ENCODE data around the gene ZFYVE19. TPM values are rescaled to one million over a fixed set of nuclear protein-coding genes. Genes with fewer than 3 reads are reported as not detected.

ZFYVE19 gene
- total and polyA plus RNA-seq, 2 of the 4 experiments (the other 2 are of a cell fraction) = 22.6 to 29.6 TPM

DNA sequence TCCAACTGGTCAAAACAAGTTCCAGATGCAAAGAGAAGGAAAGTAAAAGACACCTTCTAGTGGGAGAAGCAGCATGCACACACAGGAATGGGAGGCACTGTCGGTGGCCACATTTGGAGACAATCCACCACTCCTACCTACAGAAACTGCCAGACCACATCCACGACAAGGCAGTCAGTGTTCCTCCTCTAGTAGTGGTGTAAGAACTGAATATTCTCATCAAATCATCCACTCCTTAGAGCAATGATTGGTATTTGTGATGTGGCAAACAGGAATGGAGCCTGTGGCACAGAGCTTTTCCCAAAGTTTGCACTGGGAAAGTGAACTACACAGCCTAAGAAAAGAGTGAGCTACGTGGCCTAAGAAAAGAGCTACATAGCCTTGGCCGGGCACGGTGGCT is 31.9 kb downstream of the ZFYVE19 start:
- H3K23ac ChIP-seq (ENCODE audit: low read depth, low read length) = no peak overlapping the region
- dilution Hi-C loops (cut with HindIII; ENCODE audit: low sequenced_read_pairs, unreplicated experiment) (no loop called here), in situ Hi-C loops (cut with MboI; ENCODE audit: low sequenced_read_pairs) (no loop called here), intact Hi-C loops (cut with micrococcal nuclease) (no loop called here)
- no peak overlapping the region for H2AK5ac ChIP-seq (ENCODE audit: low read depth, low read length)
- H3K4me3 ChIP-seq (ENCODE audit: insufficient read depth, low read depth, low read length) = no peak overlapping the region
- peaks cover 5% of the 10 kb centered on the region; the same call in 1 of the 2 replicates for H4K20me1 ChIP-seq (ENCODE audit: insufficient read depth, low read length)
- H2AK9ac ChIP-seq (replicated peaks; ENCODE audit: low read depth, low read length, poor library complexity) = no peak overlapping the region
- H3K9me3 ChIP-seq (ENCODE audit: control insufficient read depth, insufficient read depth, low read length) = no peaks in the 10 kb centered on the region
- 83% methylated on average over 1 of the region's 5 CpGs; no CpG with 5 or more reads in 1 of the 2 experiments for WGBS, 2 experiments (ENCODE audit: extremely low coverage in 2 of 2, insufficient read length in 1 of 2)
- no peaks in the 10 kb centered on the region for H3K36me3 ChIP-seq (ENCODE audit: control insufficient read depth, insufficient read depth, low read length)
- H4K91ac ChIP-seq (ENCODE audit: insufficient read depth, low read depth, low read length) = no peak overlapping the region
- H2BK5ac ChIP-seq (ENCODE audit: low read depth, low read length, poor library complexity, severe bottlenecking) = no peak overlapping the region
- peak overlapping the region; percentile 75 for H3K18ac ChIP-seq (ENCODE audit: low read depth, low read length)
- H2BK15ac ChIP-seq (ENCODE audit: low read depth, low read length) = no peak overlapping the region
- H3K56ac ChIP-seq (ENCODE audit: extremely low read depth, insufficient read depth, low read length) = no peak overlapping the region
- DNase-seq (peak; percentile 21), ATAC-seq (ENCODE audit: low read depth) (peak; percentile 73)
- peaks cover 3% of the 10 kb centered on the region for H3K4me1 ChIP-seq (ENCODE audit: control insufficient read depth, insufficient read depth, low read length)
- H3K9ac ChIP-seq (ENCODE audit: low read depth, low read length) = no peak overlapping the region
- H3K4me2 ChIP-seq (ENCODE audit: low read depth, low read length) = peak overlapping the region; percentile 58; the same call in 1 of the 2 replicates
- no TSS peak for BruUV-seq (replicated peaks)
- no peak overlapping the region for H3K14ac ChIP-seq (replicated peaks; ENCODE audit: low read depth, low read length)
- H3K27me3 ChIP-seq (ENCODE audit: control insufficient read depth, insufficient read depth, low read length) = peaks cover 17% of the 10 kb centered on the region
- H4K8ac ChIP-seq (ENCODE audit: low read depth in 2 of 2, low read length in 2 of 2) = 0 out of 4 replicates have a peak overlapping the region, but pooled peaks of 1 of the 2 experiments have one; percentile 28
- H3K79me1 ChIP-seq (ENCODE audit: low read depth in 1 of 2, low read length in 2 of 2) = no peaks in the 10 kb centered on the region
- no peak overlapping the region for H3K27ac ChIP-seq (ENCODE audit: insufficient read depth, low read length)
- ChIA-PET CTCF (interaction anchor here (0.6 kb wide), 2 partner anchors 37 to 93 kb away, joined by 3 read pairs; no protein-coding TSS in a partner anchor), POLR2A (ENCODE audit: unreplicated experiment) (no interaction called here)
- H3K4ac ChIP-seq (ENCODE audit: low read depth, low read length) = no peak overlapping the region
- H2BK20ac ChIP-seq (ENCODE audit: low read depth, low read length) = no peak overlapping the region
- H4K5ac ChIP-seq (ENCODE audit: low read depth, low read length) = peak overlapping the region; percentile 89; the same call in 1 of the 2 replicates
- no peak overlapping the region for H2BK120ac ChIP-seq (ENCODE audit: low read depth, low read length)
- no peak overlapping the region for H2AFZ ChIP-seq (replicated peaks; ENCODE audit: low read length, poor library complexity)
- H3K9me1 ChIP-seq (ENCODE audit: insufficient read depth, low read length) = no peaks in the 10 kb centered on the region
- TF ChIP-seq FOS (IDR thresholded peaks at IDR 0.05; ENCODE audit: low read depth, low read length) (no peak), POLR2A (IDR thresholded peaks at IDR 0.05; ENCODE audit: low read depth, low read length) (no peak), RFX5 (IDR thresholded peaks at IDR 0.05; ENCODE audit: low read depth, low read length) (no peak), MXI1 (IDR thresholded peaks at IDR 0.05; ENCODE audit: borderline replicate concordance, low read depth, low read length) (no peak), BHLHE40 (IDR thresholded peaks at IDR 0.05; ENCODE audit: low read depth, low read length) (no peak), CEBPB (IDR thresholded peaks at IDR 0.05; ENCODE audit: low read depth, low read length) (no peak), RCOR1 (IDR thresholded peaks at IDR 0.05; ENCODE audit: insufficient replicate concordance, low read length) (no peak), CHD1 (IDR thresholded peaks at IDR 0.05; ENCODE audit: low read depth, low read length) (no peak), RAD21 (IDR thresholded peaks at IDR 0.05; ENCODE audit: low read length) (no peak), MAFK (IDR thresholded peaks at IDR 0.05; ENCODE audit: low read depth, low read length) (no peak), SMC3 (IDR thresholded peaks at IDR 0.05; ENCODE audit: low read depth, low read length) (no peak), NFE2L2 (IDR thresholded peaks at IDR 0.05; ENCODE audit: low read depth, low read length) (no peak), MAZ (IDR thresholded peaks at IDR 0.05; ENCODE audit: borderline replicate concordance, low read depth, low read length) (no peak)
- TF ChIP-seq, protein P1, sequence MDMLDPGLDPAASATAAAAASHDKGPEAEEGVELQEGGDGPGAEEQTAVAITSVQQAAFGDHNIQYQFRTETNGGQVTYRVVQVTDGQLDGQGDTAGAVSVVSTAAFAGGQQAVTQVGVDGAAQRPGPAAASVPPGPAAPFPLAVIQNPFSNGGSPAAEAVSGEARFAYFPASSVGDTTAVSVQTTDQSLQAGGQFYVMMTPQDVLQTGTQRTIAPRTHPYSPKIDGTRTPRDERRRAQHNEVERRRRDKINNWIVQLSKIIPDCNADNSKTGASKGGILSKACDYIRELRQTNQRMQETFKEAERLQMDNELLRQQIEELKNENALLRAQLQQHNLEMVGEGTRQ (IDR thresholded peaks at IDR 0.05; ENCODE audit: low read depth, low read length) = no peak
- TF ChIP-seq, protein P2, sequence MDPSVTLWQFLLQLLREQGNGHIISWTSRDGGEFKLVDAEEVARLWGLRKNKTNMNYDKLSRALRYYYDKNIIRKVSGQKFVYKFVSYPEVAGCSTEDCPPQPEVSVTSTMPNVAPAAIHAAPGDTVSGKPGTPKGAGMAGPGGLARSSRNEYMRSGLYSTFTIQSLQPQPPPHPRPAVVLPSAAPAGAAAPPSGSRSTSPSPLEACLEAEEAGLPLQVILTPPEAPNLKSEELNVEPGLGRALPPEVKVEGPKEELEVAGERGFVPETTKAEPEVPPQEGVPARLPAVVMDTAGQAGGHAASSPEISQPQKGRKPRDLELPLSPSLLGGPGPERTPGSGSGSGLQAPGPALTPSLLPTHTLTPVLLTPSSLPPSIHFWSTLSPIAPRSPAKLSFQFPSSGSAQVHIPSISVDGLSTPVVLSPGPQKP (IDR thresholded peaks at IDR 0.05; ENCODE audit: borderline replicate concordance, low read depth, low read length) = no peak
- TF ChIP-seq, protein P3, sequence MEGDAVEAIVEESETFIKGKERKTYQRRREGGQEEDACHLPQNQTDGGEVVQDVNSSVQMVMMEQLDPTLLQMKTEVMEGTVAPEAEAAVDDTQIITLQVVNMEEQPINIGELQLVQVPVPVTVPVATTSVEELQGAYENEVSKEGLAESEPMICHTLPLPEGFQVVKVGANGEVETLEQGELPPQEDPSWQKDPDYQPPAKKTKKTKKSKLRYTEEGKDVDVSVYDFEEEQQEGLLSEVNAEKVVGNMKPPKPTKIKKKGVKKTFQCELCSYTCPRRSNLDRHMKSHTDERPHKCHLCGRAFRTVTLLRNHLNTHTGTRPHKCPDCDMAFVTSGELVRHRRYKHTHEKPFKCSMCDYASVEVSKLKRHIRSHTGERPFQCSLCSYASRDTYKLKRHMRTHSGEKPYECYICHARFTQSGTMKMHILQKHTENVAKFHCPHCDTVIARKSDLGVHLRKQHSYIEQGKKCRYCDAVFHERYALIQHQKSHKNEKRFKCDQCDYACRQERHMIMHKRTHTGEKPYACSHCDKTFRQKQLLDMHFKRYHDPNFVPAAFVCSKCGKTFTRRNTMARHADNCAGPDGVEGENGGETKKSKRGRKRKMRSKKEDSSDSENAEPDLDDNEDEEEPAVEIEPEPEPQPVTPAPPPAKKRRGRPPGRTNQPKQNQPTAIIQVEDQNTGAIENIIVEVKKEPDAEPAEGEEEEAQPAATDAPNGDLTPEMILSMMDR (conservative IDR thresholded peaks at IDR 0.05; ENCODE audit: low read depth, low read length) = no peak
